Thyroid gland (tissue), 4 donors: ENCODE data around the gene NUPR1. TPM values are rescaled to one million over a fixed set of nuclear protein-coding genes. Genes with fewer than 3 reads are reported as not detected.
A peak's percentile ranks its signal among the peaks of the same experiment; 100 is the strongest.

ENCODE experiments used
- DNase-seq, 2 donors: peaks; one replicate each; pipeline ENCODE4 v3.0.0-alpha.2; 2019
- H3K27ac ChIP-seq, 3 donors: fragments of 200-600 bp; sonication (generic); 1 replicate in 2 of 3; 2 replicates in 1 of 3; pipeline ENCODE4 v1.5.1; 2016 to 2019; ENCODE audit warnings: mild to moderate bottlenecking in 1 of 3, moderate library complexity in 1 of 3
- H3K27me3 ChIP-seq: fragments of 200-600 bp; sonication (generic); one replicate; pipeline ENCODE4 v1.5.1; 2019
- H3K36me3 ChIP-seq, 2 donors: fragments of 200-600 bp; sonication (generic); one replicate each; pipeline ENCODE4 v1.5.1; 2016 to 2019
- H3K4me1 ChIP-seq, 2 donors: fragments of 200-600 bp; sonication (generic); one replicate each; pipeline ENCODE4 v1.5.1; 2017 to 2019
- H3K4me3 ChIP-seq, 3 donors: fragments of 200-600 bp; sonication (generic); replicated peaks in 1 of 3; 1 replicate in 2 of 3; 2 replicates in 1 of 3; pipeline ENCODE4 v1.5.1; 2016; ENCODE audit warnings: mild to moderate bottlenecking in 1 of 3
- H3K9me3 ChIP-seq: fragments of 200-600 bp; sonication (generic); one replicate; pipeline ENCODE4 v1.5.1; 2017
- CTCF ChIP-seq, 6 experiments: fragments of 200-600 bp in 3 of 6; fragments of 450-650 bp in 3 of 6; sonication (generic) in 3 of 6; IDR thresholded peaks; one replicate each; pipeline ENCODE4 v1.5.1; 2016 to 2019; ENCODE audit warnings: antibody characterized with exemption in 6 of 6, mild to moderate bottlenecking in 2 of 6, inconsistent platforms in 1 of 6, moderate library complexity in 1 of 6
- POLR2A ChIP-seq, 2 donors: fragments of 450-650 bp; IDR thresholded peaks; one replicate each; pipeline ENCODE4 v1.6.1; 2017; ENCODE audit warnings: antibody characterized with exemption in 2 of 2, mild to moderate bottlenecking in 2 of 2, moderate library complexity in 1 of 2
- WGBS, 2 donors: methylation state at CpG; one replicate each; pipeline ENCODE4 v1.1.5; 2017; 5-methylcytosine and 5-hydroxymethylcytosine counted together
- intact Hi-C: fragments of 100-400 bp; cut with DNase I; formaldehyde crosslinking; loops from one replicate; pipeline ENCODE4 v1.15.1; 2023
- total RNA-seq, 4 donors: library from RNA; depleted of rRNA; stranded (reverse); fragments of >200 nt; gene quantifications; one replicate each; pipeline ENCODE4 v1.2.3, GENCODE V29; 2016

The NUPR1 gene
- 1,000 to 10,000 TPM in 1 of 4 donors, 100 to 1,000 TPM in 2, 10 to 100 TPM in 1; 53.3 to 1,103 (median 535) TPM for total RNA-seq

DNA sequence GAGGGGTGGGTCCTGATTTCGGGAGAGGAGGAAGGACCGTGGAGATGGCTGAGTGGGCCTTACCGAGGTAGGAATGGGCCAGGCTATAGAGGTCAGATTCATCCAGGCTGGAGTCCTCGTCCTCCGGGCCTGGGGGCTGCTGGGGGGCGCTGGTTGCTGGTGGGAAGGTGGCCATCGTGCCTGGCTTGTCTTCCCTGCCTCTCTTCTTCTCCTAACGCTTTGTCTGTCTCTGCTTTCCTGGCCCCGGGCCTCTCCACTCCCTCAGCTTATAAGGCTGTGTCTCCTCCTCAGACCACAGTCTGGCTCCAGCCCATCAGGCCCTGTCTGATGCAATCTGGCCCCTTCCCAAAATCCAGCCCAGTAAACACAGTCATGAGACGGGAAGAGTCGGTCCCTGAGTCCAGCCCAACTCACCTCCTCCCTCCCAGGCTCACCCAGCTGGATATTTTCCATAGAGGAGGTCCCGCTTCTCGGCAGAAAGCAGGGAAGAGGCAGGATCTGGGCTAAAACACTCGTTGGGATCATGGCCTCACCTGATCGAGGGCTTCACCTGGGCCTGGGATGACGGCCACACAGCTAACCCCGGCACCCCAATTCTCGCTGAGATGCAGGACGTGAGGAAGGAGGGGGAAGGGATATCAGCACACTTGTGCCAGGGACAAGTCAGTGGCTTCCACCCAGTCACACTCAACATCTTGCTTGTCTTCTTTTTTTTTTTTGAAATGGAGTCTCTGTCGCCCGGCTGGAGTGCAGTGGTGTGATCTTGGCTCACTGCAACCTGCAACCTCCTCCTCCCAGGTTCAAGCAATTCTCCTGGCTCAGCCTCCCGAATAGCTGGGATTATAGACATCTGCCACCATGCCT is at the start of gene NUPR1:
Gene NUPR1, minus strand, starts transcription at position 242 of the 864 bp plus-strand sequence. Its CDS starts 67 bp downstream, at position 175.
- Histone ChIP-seq H3K4me3 (peak within 1 kb of the TSS; percentile 43 to 61 (median 59)), H3K36me3 (peaks cover 0 to 7% of the 10 kb centered on the region in 2 donors), H3K27me3 (no peaks in the 10 kb centered on the region), H3K9me3 (no peaks in the 10 kb centered on the region), H3K27ac (peak within 1 kb of the TSS; percentile 92 to 98 (median 97)), H3K4me1 (peaks cover 27 to 36% of the 10 kb centered on the region in 2 donors)
- 19 to 24% methylated on average over 22 of the region's 22 CpGs for WGBS, 2 donors
- intact Hi-C loops, result no loop called here
- DNase-seq, result peak; percentile 97 to 98
- TF ChIP-seq CTCF (IDR thresholded peaks at IDR 0.05), result no peak
- peak; percentile 89 to 97 for TF ChIP-seq POLR2A (IDR thresholded peaks at IDR 0.05)

- intact Hi-C loops, result no loop called here
- DNase-seq, result no peak
- H3K4me1 ChIP-seq, result no peaks in the 10 kb centered on the region
- no peak overlapping the region for H3K27ac ChIP-seq
- TF ChIP-seq CTCF (IDR thresholded peaks at IDR 0.05) (no peak), POLR2A (IDR thresholded peaks at IDR 0.05) (no peak)
- no peak overlapping the region for H3K4me3 ChIP-seq
- H3K9me3 ChIP-seq, result no peaks in the 10 kb centered on the region
- WGBS, 2 donors, result 85 to 91% methylated on average over 8 of the region's 8 CpGs
- H3K36me3 ChIP-seq, result peaks cover 41 to 53% of the 10 kb centered on the region in 2 donors
- H3K27me3 ChIP-seq, result no peaks in the 10 kb centered on the region
Observed at GRCh38 chr16:28587386-28587785, 48.6 kb upstream of the NUPR1 start.

- Histone ChIP-seq H3K4me1 (no peaks in the 10 kb centered on the region), H3K4me3 (no peak overlapping the region), H3K36me3 (peaks cover 41 to 59% of the 10 kb centered on the region in 2 donors), H3K27me3 (no peaks in the 10 kb centered on the region), H3K27ac (no peak overlapping the region), H3K9me3 (no peaks in the 10 kb centered on the region)
- no peak for DNase-seq
- intact Hi-C loops, result no loop called here
- TF ChIP-seq CTCF (IDR thresholded peaks at IDR 0.05) (no peak), POLR2A (IDR thresholded peaks at IDR 0.05) (no peak)
- WGBS, 2 donors, result 93 to 100% methylated on average over 3 of the region's 3 CpGs
Observed at GRCh38 chr16:28586466-28586865, 47.7 kb upstream of the NUPR1 start.

DNA sequence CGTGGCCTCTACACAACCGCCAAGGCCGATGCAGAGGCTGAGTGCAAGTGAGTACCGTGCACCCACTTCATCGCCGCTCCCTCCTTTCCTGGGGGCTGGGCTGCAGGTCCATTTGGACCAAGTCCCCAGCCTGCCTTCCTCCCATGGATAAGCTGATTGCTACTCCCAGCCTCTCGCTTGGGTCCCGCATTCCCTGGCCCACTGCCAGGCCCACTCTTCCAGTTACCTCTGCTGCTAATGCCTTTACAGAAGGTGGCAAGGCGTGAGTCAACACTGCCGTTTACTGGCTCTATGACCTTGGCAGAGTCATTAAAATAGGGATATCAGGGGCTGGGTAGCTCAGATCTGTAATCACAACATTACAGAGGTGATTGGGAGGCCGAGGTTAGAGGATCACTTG is 46.9 kb upstream of the NUPR1 start:
- Histone ChIP-seq H3K9me3 (no peaks in the 10 kb centered on the region), H3K27ac (no peak overlapping the region), H3K4me3 (no peak overlapping the region), H3K4me1 (no peaks in the 10 kb centered on the region), H3K36me3 (peaks cover 35 to 51% of the 10 kb centered on the region in 2 donors), H3K27me3 (no peaks in the 10 kb centered on the region)
- DNase-seq, result peak; percentile 40 to 49
- intact Hi-C loops, result no loop called here
- TF ChIP-seq CTCF (IDR thresholded peaks at IDR 0.05) (no peak), POLR2A (IDR thresholded peaks at IDR 0.05) (no peak)
- WGBS, 2 donors, result 71 to 89% methylated on average over 11 of the region's 11 CpGs

- 93 to 97% methylated on average over 15 of the region's 15 CpGs for WGBS, 2 donors
- H3K4me3 ChIP-seq, result no peak overlapping the region
- H3K9me3 ChIP-seq, result no peaks in the 10 kb centered on the region
- intact Hi-C loops, result no loop called here
- H3K27me3 ChIP-seq, result no peaks in the 10 kb centered on the region
- DNase-seq, result no peak
- H3K36me3 ChIP-seq, result peaks cover 9 to 29% of the 10 kb centered on the region in 2 donors
- H3K27ac ChIP-seq, result no peak overlapping the region
- TF ChIP-seq CTCF (IDR thresholded peaks at IDR 0.05), result no peak
- no peak for TF ChIP-seq POLR2A (IDR thresholded peaks at IDR 0.05)
- H3K4me1 ChIP-seq, result no peaks in the 10 kb centered on the region
Observed at GRCh38 chr16:28580726-28581315, 42.0 kb upstream of the NUPR1 start.
